Esophagus mucosa (tissue), 1 donor: Measurements from ENCODE around the gene B3GAT1. TPM values are rescaled to one million over a fixed set of nuclear protein-coding genes. Genes with fewer than 3 reads are reported as not detected.

Source experiments
- ATAC-seq: fragments of 200-7000 bp; cut with Tn5 transposase; one replicate; pipeline ENCODE4 v1.9.1; 2020
- total RNA-seq: library from RNA; stranded (reverse); gene quantifications from one replicate; pipeline ENCODE4 v1.2.4, GENCODE V29; 2023
- donor health status: DM: yes; HTN: yes; CAD: no.

B3GAT1 gene
- total RNA-seq, 1 donor from 2014 or later, result 0.08 TPM

DNA sequence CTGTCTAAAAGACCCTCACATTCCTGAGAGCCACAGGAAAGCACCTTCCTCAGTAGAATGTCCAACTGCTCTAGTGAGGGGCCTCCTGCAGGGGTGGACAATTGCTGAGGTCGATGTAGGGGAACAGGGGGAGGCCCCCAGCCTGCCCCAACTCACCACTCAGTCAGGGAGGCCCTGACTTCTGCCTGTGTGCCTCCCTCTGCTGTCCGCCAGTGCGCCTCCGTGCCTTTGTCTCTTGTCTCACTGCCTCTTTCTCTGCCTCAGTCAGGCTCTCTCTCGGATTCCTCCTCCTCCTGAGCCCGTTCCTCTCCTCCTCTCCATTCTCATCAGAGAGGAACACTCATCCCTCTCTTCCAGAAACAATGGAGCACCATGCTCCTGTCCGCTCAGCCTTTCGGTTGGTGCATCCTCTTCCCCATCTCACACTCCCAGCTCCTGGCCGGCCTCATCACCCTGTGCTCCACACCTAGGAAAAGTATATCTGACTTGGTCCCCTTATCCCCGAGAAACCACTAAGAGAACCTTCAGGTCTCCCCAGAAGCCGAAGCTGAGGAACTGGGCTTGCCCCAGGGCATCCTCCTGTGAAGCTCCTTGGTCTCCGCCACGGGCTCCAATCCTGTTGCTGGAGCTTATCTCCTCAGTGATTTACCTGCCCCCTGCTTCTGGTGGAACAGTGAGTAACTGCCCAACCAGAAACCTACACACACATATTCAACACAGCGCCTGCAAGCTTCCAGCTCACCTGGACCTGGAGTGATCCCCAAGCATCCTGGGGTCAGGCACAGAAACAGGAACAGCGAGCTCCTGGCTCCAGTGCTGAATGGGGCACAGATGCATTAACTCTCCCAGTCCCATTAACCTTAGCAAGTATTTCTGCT, 2.3 kb downstream of the B3GAT1 start:
- no peak for ATAC-seq

DNA sequence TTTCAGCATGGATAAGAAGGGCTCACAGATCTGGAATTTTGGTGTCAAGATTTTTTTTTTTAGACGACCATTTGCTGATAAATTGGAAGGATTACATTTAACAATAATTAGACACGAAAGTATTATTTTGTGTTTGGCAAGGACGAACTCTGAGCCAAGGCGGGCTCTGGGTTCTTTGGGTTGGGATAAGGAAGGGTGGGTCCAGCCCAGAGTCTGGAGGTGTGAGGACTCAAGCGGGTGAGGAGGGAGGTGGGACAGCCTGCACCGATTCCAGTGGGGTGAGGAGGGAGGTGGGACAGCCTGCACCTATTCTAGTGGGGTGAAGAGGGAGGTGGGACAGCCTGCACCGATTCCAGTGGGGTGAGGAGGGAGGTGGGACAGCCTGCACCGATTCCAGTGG, 4.1 kb downstream of the B3GAT1 start:
- no peak for ATAC-seq

DNA sequence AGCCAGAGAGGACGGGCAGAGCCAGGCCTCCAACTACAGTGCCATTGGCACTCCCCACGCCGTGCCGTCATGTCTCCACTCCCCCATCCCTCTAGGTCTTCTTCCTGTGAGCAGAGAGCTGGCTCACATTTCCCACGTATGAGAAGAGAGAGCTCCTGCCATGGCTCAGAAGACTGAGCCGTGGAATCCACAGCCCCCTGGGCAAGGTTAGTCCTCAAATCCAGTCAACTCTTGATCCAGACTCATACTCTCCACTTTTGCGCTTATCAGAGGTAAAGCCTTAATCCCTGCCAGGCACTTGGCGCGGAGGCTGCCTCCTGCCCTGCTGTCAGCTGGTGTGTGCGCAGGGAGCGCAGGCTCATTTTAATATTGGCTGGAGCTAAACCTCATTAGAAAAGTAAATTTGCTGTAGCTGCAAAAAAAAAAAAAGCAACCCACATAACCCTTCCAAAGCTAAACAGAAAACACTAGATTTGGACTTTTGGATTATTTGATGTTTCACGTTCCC, 4.7 kb downstream of the B3GAT1 start:
- no peak for ATAC-seq

DNA sequence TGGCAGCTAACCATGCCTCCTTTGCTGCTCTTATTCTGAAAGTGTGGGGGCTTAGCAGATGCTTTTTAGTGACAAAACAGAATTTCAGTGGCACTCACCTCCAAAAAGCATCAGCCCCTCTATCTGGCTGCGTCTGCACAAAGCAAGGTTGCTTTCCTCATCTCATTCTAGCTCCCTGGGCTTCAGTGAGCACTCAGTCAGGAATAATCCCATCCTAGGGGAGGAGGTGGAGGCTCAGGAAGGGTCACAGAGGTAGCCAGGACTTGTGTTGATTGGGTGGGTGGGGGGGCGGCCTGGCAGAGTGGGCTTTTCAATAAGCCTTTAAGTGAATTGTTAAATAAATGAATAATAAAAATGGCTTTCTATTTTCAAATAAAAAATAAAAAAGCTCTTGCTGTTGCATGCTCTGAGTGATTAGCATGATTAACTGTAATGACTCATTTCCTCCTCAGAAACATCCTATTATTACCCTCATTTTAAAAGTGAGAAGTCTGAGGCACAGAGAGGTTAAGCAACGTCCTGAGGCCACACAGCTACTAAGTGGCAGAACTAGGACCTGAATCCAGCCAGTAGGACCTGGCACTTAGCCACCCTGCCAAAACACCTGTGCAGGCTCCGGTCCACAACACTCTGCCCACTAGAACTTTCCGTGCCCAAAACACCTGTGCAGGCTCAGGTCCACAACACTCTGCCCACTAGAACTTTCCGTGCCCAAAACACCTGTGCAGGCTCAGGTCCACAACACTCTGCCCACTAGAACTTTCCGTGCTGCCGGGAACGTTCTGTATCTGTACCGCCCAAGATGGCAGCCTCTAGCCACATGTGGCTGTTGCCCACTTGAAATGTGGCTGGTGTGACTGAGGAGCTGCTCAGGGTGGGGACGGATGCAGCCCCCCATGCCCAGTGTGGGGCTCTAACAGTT, 5.5 kb downstream of the B3GAT1 start:
- ATAC-seq, result peak; percentile 30

DNA sequence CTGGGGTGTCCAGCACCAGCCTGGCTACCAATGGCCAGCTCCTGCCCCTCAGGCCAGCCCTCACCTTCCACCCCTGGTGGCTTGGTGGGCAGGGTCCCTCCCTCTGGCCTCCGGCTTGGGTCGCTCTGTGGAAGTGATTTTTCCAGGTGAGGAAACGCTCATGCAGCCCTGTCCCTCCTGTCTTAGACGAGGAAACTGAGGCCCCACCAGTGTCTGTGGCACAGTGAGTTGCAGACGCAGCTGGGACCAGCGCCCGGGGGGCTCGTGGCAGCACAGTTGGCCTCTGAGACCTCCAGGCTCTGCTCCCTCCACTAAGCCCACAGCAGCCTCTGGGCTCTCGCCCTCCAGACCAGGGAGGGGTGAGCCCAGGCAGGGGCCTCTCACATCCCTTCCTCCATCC, 6.2 kb downstream of the B3GAT1 start:
- no peak for ATAC-seq

DNA sequence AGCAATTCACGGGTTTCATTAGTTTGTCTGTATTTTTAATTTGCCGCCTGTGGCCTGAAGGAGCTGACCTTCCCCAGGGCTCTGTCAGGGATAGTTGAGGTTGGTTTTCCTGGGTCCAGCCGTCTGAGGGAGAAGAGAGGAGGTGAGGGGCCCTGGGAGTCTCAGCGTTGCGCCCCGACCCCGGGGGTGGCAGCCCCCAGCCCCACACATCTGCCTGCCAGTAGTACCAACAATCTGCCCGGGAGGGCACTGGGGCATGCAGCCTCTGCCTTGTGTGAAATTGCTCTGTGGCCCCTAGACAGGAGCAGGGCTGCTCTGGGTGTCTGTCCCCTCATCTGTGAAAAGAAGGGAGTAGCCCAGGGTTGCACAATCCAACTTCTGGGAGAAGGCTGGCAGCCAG, 6.6 kb downstream of the B3GAT1 start:
- no peak for ATAC-seq

DNA sequence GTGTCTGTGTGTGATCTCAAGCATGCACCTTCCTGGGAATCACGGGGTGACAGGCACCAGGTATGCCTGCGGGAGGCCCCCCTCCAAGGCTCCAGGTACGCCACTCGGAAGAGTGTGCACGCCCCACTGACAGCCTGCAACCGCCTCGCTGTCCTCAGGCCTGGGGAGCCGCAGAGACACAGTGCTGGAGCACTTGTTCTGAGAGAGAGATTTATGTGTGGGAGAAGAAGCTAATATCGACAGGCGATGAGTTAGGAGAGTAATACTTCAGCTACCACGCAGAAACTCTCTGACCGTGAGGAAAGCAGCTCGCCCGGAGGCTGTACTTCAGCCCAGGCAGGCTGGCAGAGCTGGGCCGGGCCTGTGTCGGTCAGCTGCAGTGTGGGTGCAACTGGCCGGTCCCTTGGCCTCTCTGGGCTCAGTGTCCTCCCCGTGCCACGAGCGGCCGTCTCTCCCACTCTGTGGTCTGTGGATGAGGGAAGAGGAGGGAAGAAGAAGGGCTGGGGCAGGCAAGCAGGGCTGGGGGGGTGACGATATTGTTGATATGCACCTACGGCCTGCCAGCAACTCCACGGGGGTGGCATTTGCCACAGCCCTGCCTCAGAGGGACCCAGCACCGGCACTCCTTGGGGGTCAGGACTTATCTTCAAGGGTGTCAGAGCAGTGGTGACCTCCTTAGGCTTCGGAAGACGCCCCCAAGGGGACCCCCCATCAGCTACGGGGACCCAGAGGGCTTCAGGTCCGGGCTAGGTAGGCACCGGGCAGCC, 7.3 kb downstream of the B3GAT1 start:
- no peak for ATAC-seq

DNA sequence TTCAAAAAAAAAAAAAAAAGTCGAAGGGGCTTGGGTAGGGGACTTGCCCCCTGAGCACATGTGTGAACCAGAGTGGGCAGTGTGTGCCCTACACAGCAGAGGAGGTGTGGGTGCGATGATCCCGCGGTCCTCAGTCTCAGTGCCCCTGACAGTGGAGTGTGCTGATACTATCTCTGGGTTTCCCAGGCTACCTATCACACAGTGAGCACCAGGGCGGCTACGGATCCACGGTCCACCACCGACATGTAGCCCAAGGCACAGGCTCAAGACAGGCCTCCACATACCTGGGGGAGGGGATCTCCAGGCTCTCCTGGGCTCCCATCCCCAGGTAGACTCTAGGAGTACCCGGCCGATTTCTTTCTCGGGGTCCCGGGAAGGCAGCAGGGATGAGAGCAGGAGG, 9.1 kb downstream of the B3GAT1 start:
- ATAC-seq, result no peak

DNA sequence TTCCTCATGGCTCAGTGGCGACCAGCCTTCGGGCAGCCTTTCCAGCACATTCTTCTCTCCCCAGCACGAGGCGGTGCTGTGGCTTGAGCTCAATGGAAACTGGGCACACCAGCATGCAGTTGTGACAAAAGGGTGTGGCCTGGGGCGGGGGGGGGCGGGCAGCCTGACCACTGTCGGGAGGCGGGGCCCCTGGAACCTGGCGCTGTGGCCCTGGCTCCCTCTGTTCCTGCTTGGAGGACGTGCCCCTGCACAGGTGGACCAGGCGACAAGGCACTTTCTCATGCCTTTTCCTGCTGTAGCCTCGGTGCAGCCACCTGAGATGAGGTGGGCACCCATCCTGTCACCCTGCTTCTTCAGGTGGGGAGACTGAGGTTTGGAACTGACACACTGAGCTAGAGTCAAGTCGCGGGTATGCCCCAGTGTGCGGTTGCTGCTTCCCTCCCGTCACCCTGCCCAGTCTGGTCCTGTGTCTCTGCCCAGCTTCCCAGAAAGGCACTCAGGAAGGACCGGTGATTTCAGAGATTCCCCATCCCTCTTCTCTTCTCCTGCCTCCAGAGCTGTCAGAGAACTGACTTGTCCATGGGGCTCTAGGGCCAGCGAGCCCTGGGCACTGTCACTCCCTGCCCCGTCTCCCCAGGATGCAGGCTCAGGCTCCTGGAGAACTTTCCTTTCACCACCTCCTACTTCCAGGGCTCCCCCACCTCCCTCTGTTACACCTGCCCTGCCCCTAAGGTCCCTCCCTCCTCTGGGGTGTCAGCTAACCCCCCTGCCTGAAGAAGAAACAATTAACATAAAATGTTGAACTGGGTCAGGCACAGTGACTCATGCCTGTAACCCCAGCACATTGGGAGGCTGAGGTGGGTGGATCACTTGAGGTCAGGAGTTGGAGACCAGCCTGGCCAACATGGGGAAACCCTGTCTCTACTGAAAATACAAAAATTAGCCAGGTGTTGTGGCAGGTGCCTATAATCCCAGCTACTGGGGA, 9.9 kb downstream of the B3GAT1 start:
- no peak for ATAC-seq

DNA sequence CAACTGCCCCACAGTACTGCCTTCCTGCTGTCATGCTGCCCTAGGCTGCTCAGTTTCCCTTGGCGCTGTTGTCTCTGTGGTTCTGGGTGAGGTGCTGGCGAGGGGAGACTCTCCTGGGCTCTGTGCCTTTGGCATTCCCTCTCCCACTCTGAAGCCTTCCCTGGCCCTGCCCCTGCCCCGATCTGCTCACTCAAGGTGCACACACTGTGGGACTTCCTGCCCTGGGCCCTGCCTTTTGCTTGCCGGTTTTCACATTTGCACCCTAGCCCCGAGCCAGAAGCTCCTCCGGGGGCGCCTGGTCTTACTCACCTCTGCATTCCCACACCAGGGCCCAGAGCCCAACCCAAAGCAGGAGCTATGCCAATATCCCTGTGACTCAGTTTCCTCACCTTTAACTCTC, 12.0 kb downstream of the B3GAT1 start:
- no peak for ATAC-seq

DNA sequence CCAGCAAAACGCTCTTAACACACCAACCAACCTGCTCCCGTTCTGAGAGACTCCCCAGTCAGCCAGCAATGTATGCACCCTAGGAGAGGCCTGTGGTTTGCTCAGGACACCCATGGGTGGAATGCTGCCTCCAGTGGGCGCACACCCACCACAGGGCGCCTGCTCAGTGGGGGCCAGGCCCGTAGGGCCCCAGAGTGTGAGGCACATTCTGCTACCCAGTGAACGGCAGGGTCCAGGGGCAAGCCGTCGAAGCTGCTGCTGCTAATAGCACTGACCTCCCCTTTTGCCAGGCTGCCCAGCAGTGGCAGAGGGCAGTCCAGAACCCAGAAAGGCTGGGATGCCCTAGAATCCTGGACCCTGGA, 12.8 kb downstream of the B3GAT1 start:
- no peak for ATAC-seq

DNA sequence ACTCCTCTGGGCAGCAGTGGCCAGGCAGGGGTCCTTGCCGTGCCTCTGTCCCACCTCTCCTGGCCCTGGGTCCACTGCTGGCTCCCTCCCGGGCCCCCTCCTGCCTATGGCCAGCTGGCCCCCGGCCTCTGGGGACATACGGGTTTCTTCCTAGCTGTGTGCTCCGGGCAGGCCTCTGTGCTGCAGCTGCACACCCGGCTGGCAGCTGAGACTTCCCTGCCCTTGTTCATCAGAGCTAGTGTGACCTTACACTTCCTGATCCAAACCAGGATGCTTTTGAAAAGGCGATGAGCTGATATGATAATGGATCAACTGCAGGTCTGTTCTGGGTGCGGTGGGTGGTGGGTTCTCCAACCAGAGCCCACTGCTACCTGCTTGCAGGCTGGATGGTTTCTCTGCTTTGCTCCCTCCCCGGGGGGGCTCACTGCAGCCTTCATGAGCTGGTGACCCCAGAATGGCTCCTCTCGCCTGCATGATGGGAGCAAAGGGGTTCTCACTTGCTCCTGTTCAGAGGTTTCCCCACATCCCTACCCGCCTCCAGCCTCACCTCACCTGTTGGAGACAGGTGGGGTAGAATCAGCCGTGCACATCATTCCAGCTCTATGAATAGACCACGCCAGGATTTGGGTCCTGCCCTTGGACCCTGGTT, 13.3 kb downstream of the B3GAT1 start:
- ATAC-seq, result no peak

DNA sequence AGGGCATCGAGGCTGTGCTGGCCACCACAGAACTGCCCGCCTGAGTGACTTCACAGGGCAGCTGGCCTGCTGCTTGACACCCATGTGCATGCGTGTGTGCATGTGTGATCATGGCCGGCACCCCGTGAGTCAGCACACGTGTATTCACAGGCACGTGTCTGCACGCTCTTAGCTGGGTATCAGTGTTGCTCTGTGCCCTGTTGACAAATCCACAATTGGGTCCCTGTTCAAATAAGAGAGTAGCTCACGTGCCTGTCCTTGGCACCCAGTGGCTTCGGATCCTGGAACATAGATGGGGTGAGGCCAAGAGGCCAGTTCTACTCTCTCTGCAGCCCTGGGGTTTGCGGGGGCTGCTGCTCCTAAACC, 14.0 kb downstream of the B3GAT1 start:
- ATAC-seq, result no peak

DNA sequence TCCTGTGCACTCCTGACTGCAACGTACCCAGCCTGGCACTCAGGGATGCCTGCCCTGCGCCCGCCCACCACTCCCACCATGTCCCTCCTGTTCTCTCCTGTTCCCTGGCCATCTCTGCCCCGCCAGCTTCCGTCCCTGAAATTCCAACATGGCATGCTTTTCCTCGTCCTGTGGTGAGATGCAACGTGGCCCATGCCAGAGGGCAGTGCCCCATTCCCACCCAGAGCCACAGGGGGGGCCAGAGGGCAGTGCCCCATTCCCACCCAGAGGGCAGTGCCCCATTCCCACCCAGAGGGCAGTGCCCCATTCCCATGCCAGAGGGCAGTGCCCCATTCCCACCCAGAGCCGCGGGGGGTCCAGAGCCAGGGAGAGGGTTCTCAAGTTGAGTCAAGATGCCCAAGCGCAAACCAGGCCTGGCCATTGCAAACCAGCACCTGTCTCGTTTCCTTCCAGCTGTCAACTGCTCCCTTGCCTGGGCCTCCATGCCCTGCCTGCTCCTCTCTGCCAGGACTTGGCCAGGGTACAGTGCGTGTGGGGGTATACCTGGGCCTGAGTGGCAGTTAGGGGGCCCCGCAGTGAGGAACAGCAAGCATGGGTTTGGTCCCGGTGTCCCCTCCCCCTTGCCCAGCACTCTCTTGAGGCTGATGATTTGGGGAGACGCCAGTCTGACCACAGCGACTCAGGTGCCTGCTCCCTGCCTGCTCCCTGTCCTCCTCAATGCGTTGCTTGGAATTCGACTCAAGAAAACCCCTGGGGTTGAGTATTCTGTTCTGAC, 14.6 kb downstream of the B3GAT1 start:
- ATAC-seq, result no peak

DNA sequence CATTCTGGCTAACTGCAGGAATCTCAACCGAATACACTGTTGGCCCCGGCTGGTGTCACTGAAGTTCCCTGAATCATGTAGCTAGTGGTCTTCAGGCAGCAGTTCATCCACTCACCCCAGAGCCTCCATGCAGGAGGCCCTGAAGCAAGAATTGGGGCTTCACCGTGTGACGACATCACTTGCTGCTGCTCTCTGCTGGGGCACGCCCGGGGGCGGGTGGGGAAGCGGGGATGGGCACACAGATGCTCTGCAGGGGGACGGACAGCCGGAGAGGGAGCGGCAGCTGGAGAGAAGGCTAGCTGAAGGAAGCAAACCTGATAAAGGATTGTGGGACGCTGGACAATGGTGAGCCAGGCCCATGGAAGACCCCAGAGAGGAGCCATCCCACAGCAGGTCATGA, 17.0 kb downstream of the B3GAT1 start:
- ATAC-seq, result no peak

DNA sequence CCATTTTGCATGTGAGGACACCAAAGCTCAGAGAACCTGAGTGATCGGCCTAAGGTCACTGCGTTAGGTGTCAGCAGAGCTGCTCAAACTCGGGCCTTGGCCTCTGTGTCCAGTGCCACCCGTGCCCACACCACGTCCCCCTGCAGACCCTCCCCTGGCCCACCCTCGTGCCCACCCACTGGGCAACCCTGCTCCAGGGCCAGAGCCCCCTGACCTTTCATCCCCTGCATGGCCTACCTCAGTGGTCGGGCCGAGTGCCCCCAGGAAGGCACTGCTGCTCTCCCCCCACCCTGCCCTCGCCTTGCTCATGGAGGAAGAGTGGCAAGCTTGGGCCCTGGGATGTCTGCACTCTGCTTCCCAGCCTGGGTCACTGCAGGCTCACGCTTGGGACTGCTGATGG, 17.7 kb downstream of the B3GAT1 start:
- ATAC-seq, result no peak

DNA sequence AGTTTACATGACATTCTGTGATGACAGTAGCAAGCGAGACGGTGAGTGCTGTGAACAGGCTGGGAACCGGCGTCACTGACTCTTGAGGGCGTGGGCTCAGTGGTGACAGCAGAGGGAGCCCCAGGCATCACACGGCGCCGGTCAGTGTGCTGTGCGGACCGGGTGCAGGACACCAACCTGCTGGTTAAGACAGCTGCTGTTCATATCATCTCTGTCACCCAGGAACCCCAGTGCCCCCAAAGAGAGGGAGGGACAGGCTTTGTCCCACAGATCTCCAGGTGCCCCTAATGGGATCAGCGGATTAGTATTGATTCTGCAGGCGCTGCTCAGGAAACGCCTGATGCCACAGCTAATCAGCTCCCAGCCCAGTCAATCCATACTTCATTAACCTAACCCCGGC, 18.4 kb downstream of the B3GAT1 start:
- ATAC-seq, result no peak

DNA sequence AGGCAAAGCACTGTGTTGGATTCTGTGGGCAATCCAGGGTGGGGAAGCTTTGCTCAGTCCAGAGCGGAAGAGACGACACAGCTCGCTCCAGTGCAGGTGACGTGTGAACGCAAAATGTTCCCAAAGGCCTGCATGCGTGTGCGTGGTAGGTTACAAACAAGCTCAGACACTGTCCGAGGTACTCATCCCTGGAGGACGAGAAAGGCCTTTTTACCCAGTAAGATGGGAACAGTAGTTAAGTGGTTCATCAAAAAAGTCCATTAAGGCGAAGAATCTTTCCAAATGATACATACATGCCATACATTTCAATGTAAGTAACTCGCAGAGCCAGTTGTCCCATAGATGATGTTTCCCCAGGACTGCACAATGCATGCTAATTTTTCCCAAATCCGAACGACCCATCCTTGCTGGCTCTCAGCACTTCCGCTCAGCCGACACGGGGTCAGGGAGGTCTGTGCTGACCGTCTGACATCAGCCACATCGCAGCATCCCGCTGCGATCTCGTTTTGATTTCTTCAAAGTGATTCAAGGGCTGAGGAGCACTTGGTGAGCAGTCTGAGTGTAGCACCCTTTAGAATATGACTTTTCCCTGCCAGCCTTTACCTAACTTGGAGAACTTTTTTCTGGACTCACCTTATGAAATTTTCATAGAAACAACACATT, 19.0 kb downstream of the B3GAT1 start:
- no peak for ATAC-seq

DNA sequence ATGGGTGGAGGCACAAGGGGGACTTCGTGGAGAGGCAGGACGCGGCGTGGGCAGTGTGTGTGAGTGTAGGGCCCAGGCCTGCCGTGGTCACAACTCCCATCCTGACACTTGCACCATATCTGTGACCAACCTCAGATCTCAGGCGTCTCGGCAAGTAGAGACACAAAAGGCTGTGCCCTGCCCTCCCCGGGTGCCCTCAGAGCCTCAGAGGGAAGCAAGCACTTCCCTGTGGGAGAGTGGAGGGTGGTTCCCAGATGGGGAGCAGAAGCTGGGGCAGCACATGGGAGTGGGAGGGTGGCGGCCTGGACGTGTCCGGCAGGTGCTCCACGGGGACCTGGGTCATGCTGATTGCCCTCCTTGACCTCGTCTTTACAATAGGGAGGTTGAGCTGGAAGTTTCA, 20.4 kb downstream of the B3GAT1 start:
- ATAC-seq, result no peak
